Activated naive CD4-positive, alpha-beta T cell treated with anti-CD3 and anti-CD28 coated beads, Interleukin-2, amount 50 U/mL, for 16 hours (primary cell): ENCODE data around the gene ARMC10.
"Not testable (repeated sequence)": the region's sequence is repeated elsewhere in the genome, so short reads cannot be mapped to it uniquely, and the experiment has no call there.

ENCODE experiments used
- DNase-seq: peaks from one replicate; pipeline ENCODE4 v3.0.0-alpha.2; 2020

ARMC10 gene

DNA sequence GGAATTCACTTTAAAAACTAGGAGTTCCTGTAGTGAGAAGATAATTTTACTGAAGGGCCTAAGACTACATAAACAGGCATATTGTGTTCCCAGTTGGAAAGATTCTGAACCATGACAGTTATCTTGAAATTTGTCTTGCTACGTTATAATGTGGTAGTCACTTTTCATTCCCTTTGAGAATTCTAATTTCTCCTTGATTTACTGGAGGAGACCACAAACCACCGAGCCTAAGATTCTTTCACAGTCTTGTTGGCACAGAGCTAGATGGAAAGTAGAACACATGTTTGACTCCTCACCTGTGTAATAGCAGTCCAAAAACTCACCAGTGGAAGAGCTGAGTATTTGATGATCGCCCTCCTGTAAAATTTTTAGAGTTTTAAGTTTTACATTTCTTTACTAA lies 4.9 kb downstream of the ARMC10 start:
- DNase-seq: no peak

DNA sequence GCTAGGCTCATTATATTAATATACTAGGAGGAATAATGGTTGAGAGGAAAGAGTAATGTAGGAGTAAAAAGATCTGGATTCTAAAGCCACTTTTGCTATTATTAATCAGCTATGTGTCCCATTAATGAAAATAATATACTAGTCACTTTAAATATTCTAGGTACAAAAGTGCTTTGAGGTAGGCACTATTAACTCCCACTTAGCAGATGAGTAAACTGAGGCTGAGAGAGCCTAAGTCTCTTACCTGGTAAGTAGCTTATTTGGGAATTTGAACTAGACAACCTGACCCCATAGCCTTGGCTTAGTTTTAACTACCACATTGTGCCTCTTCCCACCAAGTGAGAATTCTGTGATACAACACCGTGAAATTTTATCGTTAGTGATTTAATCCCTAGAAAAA lies 6.0 kb downstream of the ARMC10 start:
- no peak for DNase-seq

- DNase-seq: no peak
Observed at GRCh38 chr7:103082497-103082896, 7.6 kb downstream of the ARMC10 start.

GRCh38 chr7:103083210-103083609 lies 8.3 kb downstream of the ARMC10 start:
- DNase-seq: no peak

GRCh38 chr7:103092321-103092720 lies 17.4 kb downstream of the ARMC10 start:
- not testable (repeated sequence) for DNase-seq

DNA sequence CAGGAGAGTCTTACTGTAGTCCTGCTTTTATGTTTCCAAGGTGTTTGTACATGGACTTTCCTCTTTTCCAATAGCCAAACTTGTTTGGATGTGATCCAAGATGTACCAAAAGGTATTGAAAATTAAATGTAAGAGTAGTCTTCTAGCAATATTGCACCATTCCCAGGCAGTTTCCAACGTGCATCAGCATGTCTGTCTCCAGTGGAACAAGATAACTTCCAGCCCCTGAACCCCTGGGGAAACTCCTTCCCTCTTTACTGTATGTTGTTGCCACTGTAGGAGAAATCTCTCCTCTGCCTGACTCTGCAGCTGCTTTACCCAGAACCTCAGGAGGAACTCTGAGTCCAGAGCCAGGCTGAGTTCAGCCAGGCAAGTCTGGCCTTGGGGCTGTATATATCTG lies 18.5 kb downstream of the ARMC10 start:
- DNase-seq: no peak

DNA sequence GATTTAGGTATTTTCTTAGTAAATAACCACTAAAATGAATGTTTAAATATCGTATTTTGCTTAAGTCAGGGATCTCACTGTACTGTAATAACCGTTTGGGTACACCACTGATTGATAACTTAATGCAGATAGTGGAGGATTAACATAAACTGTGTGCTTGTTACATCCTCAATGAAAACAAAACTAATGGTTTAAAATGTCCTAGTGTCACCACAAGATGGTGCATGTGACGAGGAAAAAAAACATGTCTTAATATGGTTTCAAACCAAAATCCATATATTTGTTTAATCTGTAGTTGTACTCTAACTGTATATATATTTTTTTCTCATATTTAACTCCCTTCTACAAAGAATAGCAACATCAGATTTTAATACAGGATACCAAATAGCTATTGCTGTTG lies 19.2 kb downstream of the ARMC10 start:
- DNase-seq: no peak

DNA sequence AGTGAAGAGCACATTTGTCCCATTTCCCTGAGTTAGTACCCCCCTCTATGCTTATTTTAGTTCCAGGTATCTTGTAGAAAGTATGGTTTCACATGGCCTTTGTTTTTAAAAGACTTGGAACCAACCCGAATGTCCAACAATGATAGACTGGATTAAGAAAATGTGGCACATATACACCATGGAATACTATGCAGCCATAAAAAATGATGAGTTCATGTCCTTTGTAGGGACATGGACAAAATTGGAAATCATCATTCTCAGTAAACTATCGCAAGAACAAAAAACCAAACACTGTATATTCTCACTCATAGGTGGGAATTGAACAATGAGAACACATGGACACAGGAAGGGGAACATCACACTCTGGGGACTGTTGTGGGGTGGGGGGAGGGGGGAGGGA lies 20.6 kb downstream of the ARMC10 start:
- not testable (repeated sequence) for DNase-seq

DNA sequence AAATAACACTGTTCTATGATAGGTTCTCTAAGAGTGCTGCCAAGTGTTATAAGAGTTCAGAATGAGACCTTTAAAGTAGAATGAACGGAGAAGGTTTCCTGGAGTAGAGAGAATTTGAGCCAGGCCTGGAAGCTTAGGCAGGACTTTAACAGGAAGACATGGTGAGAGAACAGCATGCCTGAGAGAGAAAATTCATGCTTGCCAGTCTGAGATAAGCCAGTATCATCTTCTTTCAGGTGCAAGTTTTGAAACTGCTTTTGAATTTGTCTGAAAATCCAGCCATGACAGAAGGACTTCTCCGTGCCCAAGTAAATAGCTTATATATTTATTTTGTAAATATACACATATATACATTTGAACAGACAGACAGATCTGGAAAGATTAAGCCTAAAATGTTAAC lies 22.1 kb downstream of the ARMC10 start:
- no peak for DNase-seq

GRCh38 chr7:103100348-103100747 lies 25.4 kb downstream of the ARMC10 start:
- no peak for DNase-seq

GRCh38 chr7:103101543-103101942 lies 26.6 kb downstream of the ARMC10 start:
- no peak for DNase-seq

GRCh38 chr7:103106005-103106702 lies 31.2 kb downstream of the ARMC10 start:
- DNase-seq: no peak

GRCh38 chr7:103106703-103107070 lies 31.7 kb downstream of the ARMC10 start:
- not testable (repeated sequence) for DNase-seq

DNA sequence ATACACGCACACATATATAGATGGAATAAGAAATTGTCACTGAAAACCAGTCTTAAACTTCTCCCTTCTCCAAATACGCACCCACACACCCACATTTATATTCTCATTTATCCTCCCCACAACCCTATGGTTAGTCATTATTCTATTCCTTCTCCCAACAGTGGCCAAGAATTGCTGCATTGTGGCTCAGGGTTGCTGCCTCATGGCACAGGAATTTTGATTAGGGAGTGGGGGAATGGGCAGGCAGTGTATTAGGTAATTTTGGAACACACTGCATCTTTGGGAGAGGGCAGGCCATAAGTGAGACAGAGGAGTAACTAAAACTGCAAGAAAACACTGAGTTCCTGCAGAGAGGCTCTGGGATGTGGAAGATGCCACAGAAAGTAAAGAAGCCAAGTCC lies 38.2 kb downstream of the ARMC10 start:
- no peak for DNase-seq

DNA sequence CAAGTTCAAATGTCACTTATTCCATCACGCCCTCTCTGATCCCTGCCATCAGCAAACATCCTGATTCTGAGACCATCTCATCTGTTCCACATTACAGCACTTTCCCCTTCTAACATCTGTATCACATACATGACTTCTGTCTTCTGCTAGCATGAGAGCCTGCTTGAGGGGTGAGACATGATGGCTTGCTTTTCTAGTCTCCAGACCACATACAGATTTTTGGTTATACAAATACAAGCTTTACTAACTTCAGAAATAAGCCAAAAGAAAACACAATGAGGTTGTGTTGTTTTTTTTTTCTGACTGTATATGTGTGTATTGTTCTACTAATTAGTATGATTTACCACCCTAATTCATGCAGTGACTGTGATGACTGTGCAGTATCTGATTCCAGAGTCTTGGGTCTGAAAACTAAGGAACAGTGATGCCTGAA lies 39.7 kb downstream of the ARMC10 start:
- no peak for DNase-seq

- no peak for DNase-seq
Observed at GRCh38 chr7:103115771-103116170, 40.8 kb downstream of the ARMC10 start.

DNA sequence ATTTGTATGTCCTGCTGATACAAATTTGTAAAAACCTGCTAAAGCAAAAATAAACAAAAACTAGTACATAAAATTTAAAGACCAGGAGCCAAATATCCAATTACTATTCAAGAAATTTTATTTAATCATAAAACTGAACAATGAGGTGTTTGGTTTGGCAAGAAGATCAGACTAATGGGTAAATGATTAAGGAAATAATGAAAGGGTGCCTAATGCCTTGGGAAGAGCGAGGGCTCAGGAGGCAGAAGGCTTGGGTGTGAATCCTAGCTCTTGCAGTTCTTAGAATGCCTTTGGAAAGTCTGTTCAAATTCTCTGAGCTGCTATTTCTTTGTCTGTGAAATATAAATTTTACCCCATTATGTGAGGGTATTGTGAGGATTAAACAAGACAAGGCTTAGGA lies 41.6 kb downstream of the ARMC10 start:
- DNase-seq: no peak

DNA sequence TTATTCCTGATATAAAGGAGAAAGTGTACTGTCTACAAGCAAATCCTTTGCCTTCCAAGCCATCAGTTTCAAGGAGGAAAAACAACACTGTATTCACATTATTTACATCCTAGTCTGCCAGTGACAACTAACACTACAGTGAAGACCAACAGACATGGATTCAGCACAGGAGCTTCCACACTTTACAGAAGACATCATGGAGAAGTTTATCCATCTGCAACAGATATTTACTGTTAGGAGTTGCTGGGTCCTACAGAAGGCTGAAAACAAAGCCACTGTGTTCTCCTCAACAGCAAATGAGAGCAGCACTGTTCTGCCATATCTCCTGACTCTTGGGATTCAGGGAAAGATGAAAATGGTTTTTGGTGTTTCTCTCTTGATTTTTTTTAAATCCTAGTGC lies 42.1 kb downstream of the ARMC10 start:
- DNase-seq: no peak

DNA sequence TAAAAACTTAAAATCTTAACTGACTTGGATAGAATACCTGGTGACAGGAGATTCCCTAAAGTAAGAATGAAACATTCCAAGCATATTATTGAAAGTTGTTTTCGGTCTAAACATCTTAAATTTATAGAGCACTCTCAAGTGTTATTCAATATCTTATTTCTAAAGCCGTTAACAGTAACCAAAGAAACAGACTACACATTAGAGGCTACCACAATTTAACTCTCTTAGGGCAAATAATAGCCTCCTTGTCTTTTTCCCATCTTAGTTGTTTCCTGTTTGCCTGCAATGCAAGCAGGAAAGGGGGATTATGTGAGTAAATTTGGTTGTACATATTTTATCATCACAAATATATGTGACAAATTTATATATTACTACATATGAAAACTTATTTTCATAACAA lies 42.5 kb downstream of the ARMC10 start:
- DNase-seq: no peak

DNA sequence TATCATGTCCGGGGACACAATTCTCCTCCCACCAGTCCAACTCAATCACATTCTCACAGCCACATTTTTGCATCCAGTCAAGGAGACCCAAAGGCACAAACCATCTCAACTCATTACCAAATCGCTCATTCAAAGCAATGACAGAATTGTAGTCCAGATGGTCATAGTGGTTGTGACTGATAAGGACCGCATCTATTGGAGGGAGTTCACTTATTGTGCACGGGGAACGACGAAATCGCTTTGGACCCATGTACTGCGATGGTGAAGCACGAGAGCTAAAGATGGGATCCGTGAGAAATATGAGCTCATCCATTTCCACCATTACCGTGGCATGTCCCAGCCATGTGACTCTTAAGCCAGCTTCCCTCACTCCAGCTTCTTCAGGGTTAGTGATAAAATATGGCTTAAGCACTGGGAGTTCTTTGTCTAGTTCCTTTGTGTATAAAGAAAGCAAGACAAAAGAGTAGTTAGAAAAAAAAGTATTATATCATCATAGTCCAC lies 44.9 kb downstream of the ARMC10 start:
- DNase-seq: no peak

GRCh38 chr7:103120362-103120761 lies 45.4 kb downstream of the ARMC10 start:
- DNase-seq: no peak

DNA sequence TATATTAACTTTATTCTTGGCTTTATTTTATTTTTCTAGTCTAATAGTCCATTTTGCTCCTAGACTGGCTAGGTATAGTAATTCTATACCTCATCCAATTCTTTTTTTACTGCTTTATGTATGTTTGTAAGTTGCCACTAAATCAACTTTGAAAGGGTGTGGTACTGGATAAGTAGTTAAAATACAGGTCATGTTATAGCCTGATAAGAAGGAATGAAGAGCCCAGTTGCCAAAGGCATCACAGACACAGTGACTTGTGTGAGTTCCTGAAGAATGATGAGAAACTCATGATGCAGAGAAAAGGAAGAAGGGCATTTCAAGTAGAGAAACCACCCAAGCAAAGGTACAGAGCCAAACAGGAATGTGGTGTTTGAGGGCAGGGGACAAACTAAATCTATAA lies 46.7 kb downstream of the ARMC10 start:
- DNase-seq: no peak

DNA sequence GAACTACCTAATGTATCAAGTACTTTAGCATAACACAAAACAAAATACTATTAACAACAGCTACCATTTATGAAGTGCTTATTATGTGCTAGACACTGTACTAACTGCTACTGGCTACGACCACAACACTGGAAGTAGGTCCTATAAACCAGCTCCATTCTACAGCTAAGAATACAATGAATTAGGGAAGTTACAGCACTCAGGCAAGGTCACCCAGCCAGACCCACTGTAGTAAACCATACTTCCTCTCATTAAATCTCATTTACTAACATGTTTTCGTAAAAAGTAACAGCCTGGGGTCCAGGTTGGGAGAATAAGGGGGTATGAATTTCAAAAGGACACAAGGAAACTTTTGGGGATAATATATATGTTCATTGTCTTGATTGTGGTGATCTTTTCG lies 48.6 kb downstream of the ARMC10 start:
- no peak for DNase-seq

- no peak for DNase-seq
Observed at GRCh38 chr7:103124429-103124979, 49.6 kb downstream of the ARMC10 start.

DNA sequence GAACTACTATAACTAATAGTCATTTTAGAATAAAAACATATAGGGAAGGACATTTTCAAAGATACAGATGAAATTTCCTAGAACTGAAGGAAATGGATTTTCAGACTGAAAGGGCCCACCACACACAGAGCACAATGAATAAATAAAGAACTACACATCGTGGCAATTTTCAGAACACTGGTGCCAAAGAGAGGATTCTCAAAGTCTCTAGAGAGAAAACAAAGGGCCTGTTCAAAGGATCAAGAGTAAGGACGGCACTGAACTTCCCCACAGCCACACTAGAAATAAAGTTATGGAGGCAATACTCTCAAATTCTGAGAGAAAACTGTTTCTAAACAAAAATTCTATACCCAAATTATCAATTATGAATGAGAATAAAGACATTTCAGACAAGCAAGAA lies 52.1 kb downstream of the ARMC10 start:
- DNase-seq: no peak
